Keratinocyte (primary cell): ENCODE results near the gene CREB3L2. TPM values are rescaled to one million over a fixed set of nuclear protein-coding genes. Genes with fewer than 3 reads are reported as not detected.

Source experiments
- DNase-seq: peaks from one replicate; pipeline ENCODE4 v3.0.0-alpha.2; 2011; ENCODE audit warnings: low read depth, missing footprints, low spot score
- FAIRE-seq: peaks from 2 replicates; lab custom pipeline; 2011; peaks lifted over from hg19 to GRCh38; lab: Jason Lieb, UNC
- H2AFZ ChIP-seq: 2 replicates; pipeline ENCODE4 v1.6.0; 2012; ENCODE audit warnings: low read length, control low read depth, inconsistent platforms; ENCODE audit not compliant: control insufficient read depth
- H3K27ac ChIP-seq: 2 replicates; pipeline ENCODE4 v1.5.1; 2011; ENCODE audit warnings: low read length; ENCODE audit not compliant: control insufficient read depth, insufficient read depth
- H3K27me3 ChIP-seq: 3 replicates; pipeline ENCODE4 v1.6.0; 2011; ENCODE audit warnings: low read length; ENCODE audit not compliant: control insufficient read depth, insufficient read depth; ENCODE audit errors: extremely low read depth
- H3K36me3 ChIP-seq, 2 experiments: 2 replicates in 1 of 2; 3 replicates in 1 of 2; pipeline ENCODE4 v1.5.1; 2011; ENCODE audit warnings: low read length in 2 of 2, mild to moderate bottlenecking in 1 of 2; ENCODE audit not compliant: control insufficient read depth in 2 of 2, insufficient read depth in 2 of 2; ENCODE audit errors: extremely low read depth in 1 of 2
- H3K4me1 ChIP-seq: 3 replicates; pipeline ENCODE4 v1.5.1; 2011; ENCODE audit warnings: low read length; ENCODE audit not compliant: control insufficient read depth, insufficient read depth; ENCODE audit errors: extremely low read depth
- H3K4me2 ChIP-seq: 3 replicates; pipeline ENCODE4 v1.6.0; 2011; ENCODE audit warnings: low read depth, low read length; ENCODE audit not compliant: control insufficient read depth, insufficient read depth; ENCODE audit errors: extremely low read depth
- H3K4me3 ChIP-seq, 3 experiments: fragments of 200-600 bp in 1 of 3; sonication (generic) in 1 of 3; 2 replicates in 2 of 3; 3 replicates in 1 of 3; pipeline ENCODE4 v1.5.1; 2011 to 2016; ENCODE audit warnings: low read length in 3 of 3, mild to moderate bottlenecking in 3 of 3, control low read depth in 2 of 3, inconsistent platforms in 1 of 3, low read depth in 1 of 3, mixed read lengths in 1 of 3, mixed run types in 1 of 3, moderate library complexity in 1 of 3; ENCODE audit not compliant: control insufficient read depth in 2 of 3, insufficient read depth in 2 of 3; ENCODE audit errors: extremely low read depth in 1 of 3
- H3K79me2 ChIP-seq: 2 replicates; pipeline ENCODE4 v1.6.0; 2012; ENCODE audit warnings: low read length; ENCODE audit not compliant: control insufficient read depth, insufficient read depth
- H3K9ac ChIP-seq: 3 replicates; pipeline ENCODE4 v1.6.0; 2011; ENCODE audit warnings: low read length; ENCODE audit not compliant: control insufficient read depth, insufficient read depth; ENCODE audit errors: extremely low read depth
- H3K9me1 ChIP-seq: 3 replicates; pipeline ENCODE4 v1.6.0; 2011; ENCODE audit warnings: low read length; ENCODE audit not compliant: control insufficient read depth, insufficient read depth; ENCODE audit errors: extremely low read depth
- H3K9me3 ChIP-seq: 2 replicates; pipeline ENCODE4 v1.5.1; 2012; ENCODE audit warnings: low read depth, low read length; ENCODE audit not compliant: control insufficient read depth
- H4K20me1 ChIP-seq: 3 replicates; pipeline ENCODE4 v1.6.0; 2011; ENCODE audit warnings: low read length; ENCODE audit not compliant: control insufficient read depth, insufficient read depth; ENCODE audit errors: extremely low read depth
- CTCF ChIP-seq, 3 experiments: IDR thresholded peaks in 1 of 3; conservative IDR thresholded peaks in 1 of 3; optimal IDR thresholded peaks in 1 of 3; 2 replicates in 2 of 3; 3 replicates in 1 of 3; pipeline versions ENCODE3 to v1.5.1; 2011; ENCODE audit warnings: low read length in 3 of 3, mild to moderate bottlenecking in 3 of 3, moderate library complexity in 2 of 3, control low read depth in 1 of 3, inconsistent platforms in 1 of 3; ENCODE audit not compliant: insufficient read depth in 2 of 3; ENCODE audit errors: extremely low read depth in 1 of 3
- EZH2 ChIP-seq: IDR thresholded peaks from one replicate; pipeline ENCODE4 v1.6.1; 2012; ENCODE audit warnings: inconsistent platforms, mild to moderate bottlenecking, low read length, moderate library complexity
- dilution Hi-C: fragments of 300-500 bp; cut with MboI; formaldehyde crosslinking; loops from one replicate; pipeline ENCODE4 v1.7.0; 2020; ENCODE audit warnings: low sequenced_read_pairs; ENCODE audit not compliant: extremely low pct_ligation_motif_present
- polyA plus RNA-seq, 5 experiments: library from polyadenylated mRNA; depleted of rRNA in 3 of 5; stranded (reverse) in 3 of 5; stranded (forward) in 1 of 5; unstranded in 1 of 5; fragments of >200 nt; gene quantifications; 1 replicate in 1 of 5; 2 replicates in 3 of 5; 3 replicates in 1 of 5; pipeline versions ENCODE4 v1.2.1 to v1.2.3, GENCODE V29; 2011 to 2012; ENCODE audit warnings: missing spikeins in 2 of 5, low read depth in 1 of 5, low replicate concordance in 1 of 5

CREB3L2 gene
- polyA plus RNA-seq, 1 donor (not counting 4 experiments of a cell fraction or from before 2014, with no cell fraction given) = 12.8 TPM

GRCh38 chr7:138029126-138029525, 27.2 kb upstream of the CREB3L2 start:
- Histone ChIP-seq H3K27ac (no peak overlapping the region), H3K9me1 (no peaks in the 10 kb centered on the region), H3K9ac (no peak overlapping the region), H3K4me3 (no peak overlapping the region), H3K79me2 (no peaks in the 10 kb centered on the region), H4K20me1 (no peaks in the 10 kb centered on the region), H3K4me2 (no peak overlapping the region), H3K9me3 (no peaks in the 10 kb centered on the region), H3K27me3 (no peaks in the 10 kb centered on the region), H3K36me3 (no peaks in the 10 kb centered on the region), H2AFZ (no peak overlapping the region), H3K4me1 (no peaks in the 10 kb centered on the region)
- TF ChIP-seq EZH2 (no peak), CTCF (optimal IDR thresholded peaks at IDR 0.05 in 1 of 3, IDR thresholded peaks at IDR 0.05 in 1 of 3, conservative IDR thresholded peaks at IDR 0.05 in 1 of 3; ENCODE audit: extremely low read depth in 1 of 3, insufficient read depth in 2 of 3, low read length in 3 of 3) (no peak)
- DNase-seq = no peak
- dilution Hi-C loops = no loop called here
- no peak for FAIRE-seq

- Histone ChIP-seq H3K9ac (no peak overlapping the region), H3K36me3 (no peaks in the 10 kb centered on the region), H3K4me1 (no peaks in the 10 kb centered on the region), H3K9me3 (no peaks in the 10 kb centered on the region), H4K20me1 (no peaks in the 10 kb centered on the region), H3K27me3 (no peaks in the 10 kb centered on the region), H3K4me2 (no peak overlapping the region), H3K9me1 (no peaks in the 10 kb centered on the region), H3K27ac (no peak overlapping the region), H3K79me2 (no peaks in the 10 kb centered on the region), H3K4me3 (no peak overlapping the region), H2AFZ (no peak overlapping the region)
- dilution Hi-C loops = no loop called here
- DNase-seq (no peak), FAIRE-seq (no peak)
- TF ChIP-seq EZH2 = no peak
- no peak for TF ChIP-seq CTCF (optimal IDR thresholded peaks at IDR 0.05 in 1 of 3, IDR thresholded peaks at IDR 0.05 in 1 of 3, conservative IDR thresholded peaks at IDR 0.05 in 1 of 3; ENCODE audit: extremely low read depth in 1 of 3, insufficient read depth in 2 of 3, low read length in 3 of 3)
Observed at GRCh38 chr7:138027100-138027499, 25.2 kb upstream of the CREB3L2 start.
